NCI-H524 (cell line): ENCODE data around the gene LTB.
A peak's percentile ranks its signal among the peaks of the same experiment; 100 is the strongest.
"Not testable (repeated sequence)": the region's sequence is repeated elsewhere in the genome, so short reads cannot be mapped to it uniquely, and the experiment has no call there.

Experiments
- DNase-seq, 2 experiments: peaks; one replicate each; lab custom pipeline; 2025; lab: John Stamatoyannopoulos, UW

LTB gene

GRCh38 chr6:31609519-31610406 lies 27.5 kb upstream of the LTB start:
- no peak for DNase-seq

GRCh38 chr6:31607317-31607716 lies 25.1 kb upstream of the LTB start:
- DNase-seq = no peak

GRCh38 chr6:31597006-31597405 lies 14.8 kb upstream of the LTB start:
- peak in 1 of 2 experiments; percentile 41 for DNase-seq

GRCh38 chr6:31592396-31592771 lies 10.2 kb upstream of the LTB start:
- no peak for DNase-seq

GRCh38 chr6:31590691-31591090 lies 8.5 kb upstream of the LTB start:
- DNase-seq = not testable (repeated sequence)

GRCh38 chr6:31588871-31589650 lies 6.8 kb upstream of the LTB start:
- DNase-seq = peak in 1 of 2 experiments; percentile 28

GRCh38 chr6:31587791-31588777 lies 5.9 kb upstream of the LTB start:
- DNase-seq = no peak

GRCh38 chr6:31586599-31587281 lies 4.5 kb upstream of the LTB start:
- no peak for DNase-seq

- DNase-seq = no peak
Measured at GRCh38 chr6:31586008-31586407, 3.8 kb upstream of the LTB start, which contains the start of gene LST1. Gene LST1 (plus strand): TSS chr6:31586277. CDS start chr6:31587300, 1,023 bp downstream.

GRCh38 chr6:31585491-31585890 lies 3.3 kb upstream of the LTB start:
- DNase-seq = no peak

GRCh38 chr6:31581434-31582229 lies 592 bp downstream of the LTB start:
- DNase-seq = peak in 1 of 2 experiments; percentile 13

- peak; percentile 57 to 78 for DNase-seq
Measured at GRCh38 chr6:31580807-31581433, 1.3 kb downstream of the LTB start.

- DNase-seq = no peak
Measured at GRCh38 chr6:31580438-31580740, 1.8 kb downstream of the LTB start.

GRCh38 chr6:31579546-31580437 lies 2.4 kb downstream of the LTB start:
- no peak for DNase-seq

- DNase-seq = no peak
Measured at GRCh38 chr6:31579119-31579505, 3.1 kb downstream of the LTB start.

GRCh38 chr6:31578184-31579118 lies 3.8 kb downstream of the LTB start:
- no peak for DNase-seq

GRCh38 chr6:31577579-31577966 lies 4.7 kb downstream of the LTB start:
- no peak for DNase-seq
